Osteoblast (primary cell): ENCODE measurements around the gene USP34. TPM values are rescaled to one million over a fixed set of nuclear protein-coding genes. Genes with fewer than 3 reads are reported as not detected.

Experiments
- DNase-seq: peaks from one replicate; pipeline ENCODE4 v3.0.0; 2011; ENCODE audit warnings: low spot score, mixed read lengths; ENCODE audit not compliant: insufficient read length; ENCODE audit errors: missing footprints
- H2AFZ ChIP-seq: 2 replicates; pipeline ENCODE4 v1.6.0; 2011; ENCODE audit warnings: mild to moderate bottlenecking, low read length
- H3K27ac ChIP-seq: 2 replicates; pipeline ENCODE4 v1.5.1; 2011; ENCODE audit warnings: mild to moderate bottlenecking, low read depth, low read length, moderate library complexity
- H3K27me3 ChIP-seq: 2 replicates; pipeline ENCODE4 v1.6.0; 2012; ENCODE audit warnings: mild to moderate bottlenecking, control low read depth, inconsistent platforms, low read length, moderate library complexity; ENCODE audit not compliant: insufficient read depth
- H3K36me3 ChIP-seq: 2 replicates; pipeline ENCODE4 v1.5.1; 2011; ENCODE audit warnings: mild to moderate bottlenecking, low read length, control low read depth, moderate library complexity; ENCODE audit not compliant: insufficient read depth
- H3K4me1 ChIP-seq: 2 replicates; pipeline ENCODE4 v1.5.1; 2011; ENCODE audit warnings: mild to moderate bottlenecking, low read length, control low read depth, moderate library complexity; ENCODE audit not compliant: insufficient read depth
- H3K4me2 ChIP-seq: 2 replicates; pipeline ENCODE4 v1.6.0; 2011; ENCODE audit warnings: mild to moderate bottlenecking, low read length; ENCODE audit not compliant: insufficient read depth
- H3K4me3 ChIP-seq: fragments of 200-600 bp; sonication (generic); 3 replicates; pipeline ENCODE4 v1.5.1; 2012; ENCODE audit warnings: mild to moderate bottlenecking, low read length, inconsistent platforms; ENCODE audit not compliant: insufficient read depth
- H3K79me2 ChIP-seq: 2 replicates; pipeline ENCODE4 v1.6.0; 2012; ENCODE audit warnings: mild to moderate bottlenecking, low read length, control low read depth, inconsistent platforms; ENCODE audit not compliant: insufficient read depth
- H3K9me3 ChIP-seq: 2 replicates; pipeline ENCODE4 v1.5.1; 2011; ENCODE audit warnings: low read depth, low read length, control low read depth
- H4K20me1 ChIP-seq: 2 replicates; pipeline ENCODE4 v1.6.0; 2012; ENCODE audit warnings: mild to moderate bottlenecking, low read length, control low read depth; ENCODE audit not compliant: insufficient read depth
- CTCF ChIP-seq: IDR thresholded peaks from 2 replicates; pipeline ENCODE4 v1.5.1; 2011; ENCODE audit warnings: mild to moderate bottlenecking, low read depth, low read length, moderate library complexity; ENCODE audit errors: extremely low read depth
- total RNA-seq: library from RNA; depleted of rRNA; stranded (reverse); fragments of >200 nt; gene quantifications from 2 replicates; pipeline ENCODE4 v1.2.3, GENCODE V29; 2012

The USP34 gene
- total RNA-seq, 1 donor, result 152 TPM

- Histone ChIP-seq H3K9me3 (no peaks in the 10 kb centered on the region), H4K20me1 (no peaks in the 10 kb centered on the region), H3K4me2 (no peak overlapping the region), H3K36me3 (peaks cover 8% of the 10 kb centered on the region), H3K27me3 (no peaks in the 10 kb centered on the region), H2AFZ (no peak overlapping the region), H3K4me1 (no peaks in the 10 kb centered on the region), H3K27ac (no peak overlapping the region), H3K79me2 (peaks cover 12% of the 10 kb centered on the region), H3K4me3 (no peak overlapping the region)
- no peak for DNase-seq
- TF ChIP-seq CTCF, result no peak
These were observed 183.6 kb downstream of the USP34 start for GRCh38 chr2:61287254-61287653.

- H3K79me2 ChIP-seq, result no peaks in the 10 kb centered on the region
- H3K4me2 ChIP-seq, result no peak overlapping the region
- no peak overlapping the region for H2AFZ ChIP-seq
- TF ChIP-seq CTCF, result no peak
- H3K4me1 ChIP-seq, result no peaks in the 10 kb centered on the region
- no peak overlapping the region for H3K4me3 ChIP-seq
- no peaks in the 10 kb centered on the region for H3K27me3 ChIP-seq
- no peaks in the 10 kb centered on the region for H4K20me1 ChIP-seq
- H3K27ac ChIP-seq, result no peak overlapping the region
- peaks cover 21% of the 10 kb centered on the region for H3K36me3 ChIP-seq
- H3K9me3 ChIP-seq, result no peaks in the 10 kb centered on the region
- no peak for DNase-seq
These were observed 187.3 kb downstream of the USP34 start for GRCh38 chr2:61283443-61284160.

GRCh38 chr2:61282104-61282590, 188.7 kb downstream of the USP34 start:
- no peaks in the 10 kb centered on the region for H3K79me2 ChIP-seq
- no peak overlapping the region for H3K4me2 ChIP-seq
- no peak for DNase-seq
- no peak overlapping the region for H3K4me3 ChIP-seq
- no peak overlapping the region for H2AFZ ChIP-seq
- H3K9me3 ChIP-seq, result no peaks in the 10 kb centered on the region
- H3K27ac ChIP-seq, result no peak overlapping the region
- TF ChIP-seq CTCF, result no peak
- H3K4me1 ChIP-seq, result no peaks in the 10 kb centered on the region
- no peaks in the 10 kb centered on the region for H3K27me3 ChIP-seq
- H4K20me1 ChIP-seq, result no peaks in the 10 kb centered on the region
- peaks cover 35% of the 10 kb centered on the region for H3K36me3 ChIP-seq

- TF ChIP-seq CTCF, result no peak
- Histone ChIP-seq H3K4me1 (no peaks in the 10 kb centered on the region), H3K36me3 (peaks cover 37% of the 10 kb centered on the region), H3K27me3 (no peaks in the 10 kb centered on the region), H3K9me3 (no peaks in the 10 kb centered on the region), H3K4me2 (no peak overlapping the region), H3K27ac (no peak overlapping the region), H2AFZ (no peak overlapping the region), H4K20me1 (no peaks in the 10 kb centered on the region), H3K79me2 (no peaks in the 10 kb centered on the region), H3K4me3 (no peak overlapping the region)
- no peak for DNase-seq
These were observed 189.6 kb downstream of the USP34 start for GRCh38 chr2:61281321-61281720.
